GM21786 (cell line): ENCODE results near the gene SPIRE1.

Experiments
- ATAC-seq: cut with Tn5 transposase; IDR thresholded peaks from one replicate; pipeline ENCODE4 v1.9.1; 2021; ENCODE audit not compliant: unreplicated experiment

SPIRE1 gene

DNA sequence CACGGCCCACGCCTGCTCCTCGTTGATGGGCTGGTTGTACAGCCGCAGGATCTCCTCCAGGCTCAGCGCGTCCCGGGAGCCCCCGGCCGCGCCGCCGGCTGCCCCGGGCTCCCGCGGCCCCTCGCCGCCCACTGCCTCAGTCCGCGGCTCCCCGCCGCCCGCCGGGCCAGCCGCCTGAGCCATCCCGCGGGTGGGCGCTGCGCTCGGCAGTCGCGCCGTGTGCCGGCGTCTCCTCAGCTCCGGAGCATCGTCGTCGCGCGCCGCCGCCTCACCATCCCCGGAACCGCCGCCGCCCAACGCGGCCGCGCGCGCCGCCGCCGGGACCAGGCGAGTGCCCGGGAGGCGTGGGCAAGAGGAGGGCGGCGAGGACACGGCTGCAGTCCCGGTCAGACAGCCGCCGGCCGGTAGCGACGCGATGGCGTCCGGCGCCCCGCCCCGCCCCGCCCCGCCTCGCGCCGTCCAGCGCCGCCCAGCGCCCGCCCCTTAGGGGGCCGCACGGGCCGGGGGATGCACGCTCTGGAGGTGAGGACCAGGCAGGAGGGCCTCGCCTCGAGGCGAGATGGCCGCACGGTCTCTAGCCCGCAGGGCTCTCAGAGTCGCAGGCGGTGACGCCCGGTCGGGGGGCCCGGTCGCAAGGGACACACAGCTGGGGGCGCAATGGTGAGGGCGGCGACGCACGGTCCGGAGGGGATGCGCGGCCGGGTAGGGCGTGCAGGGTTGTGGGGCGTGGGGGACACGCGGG, at the start of gene SPIRE1:
Gene SPIRE1 (minus strand): TSS at position 424 of the 742 bp plus-strand sequence. CDS start 241 bp downstream, at position 183.
- peak; percentile 72 for ATAC-seq

DNA sequence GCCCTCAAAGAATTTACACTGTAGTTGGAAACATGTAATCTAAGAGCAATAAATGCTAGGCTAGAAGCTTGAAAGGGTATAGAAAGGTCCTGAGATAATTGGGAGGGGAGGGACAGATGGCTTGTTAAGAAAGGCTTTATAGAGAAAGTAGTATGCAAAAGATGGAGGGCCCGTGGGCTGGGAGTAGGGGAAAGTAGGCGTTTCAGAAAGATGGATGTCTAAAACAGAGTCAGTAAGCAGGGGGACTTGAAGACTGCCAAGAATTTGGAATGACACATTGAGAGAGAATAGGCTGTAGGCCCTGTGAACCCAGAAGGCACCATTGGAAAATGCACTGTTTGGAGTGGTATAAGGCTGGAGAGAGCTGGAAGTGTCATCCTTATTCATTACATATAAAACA, 45.8 kb upstream of the SPIRE1 start:
- no peak for ATAC-seq

DNA sequence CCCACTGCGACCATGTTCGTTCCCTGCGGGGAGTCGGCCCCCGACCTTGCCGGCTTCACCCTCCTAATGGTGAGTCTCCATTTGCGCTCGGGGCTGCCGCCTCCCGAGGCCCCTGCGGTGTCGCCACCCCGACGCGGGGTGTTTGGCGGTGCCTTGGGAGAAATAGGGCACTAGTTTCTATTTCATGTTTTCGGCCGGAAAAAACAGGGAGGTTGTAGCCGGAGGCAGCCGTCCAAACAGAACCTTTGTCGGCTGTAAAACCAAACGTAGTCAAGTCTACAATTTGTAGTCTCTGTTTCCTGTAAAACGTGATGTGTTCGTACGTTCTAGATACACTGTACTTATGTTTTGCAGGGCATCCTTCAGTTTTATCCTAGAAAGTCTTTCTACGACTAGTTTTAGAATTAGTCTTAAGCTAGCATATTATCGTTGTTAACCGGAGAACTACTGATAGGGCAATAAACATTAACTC, 45.2 kb upstream of the SPIRE1 start:
- no peak for ATAC-seq

DNA sequence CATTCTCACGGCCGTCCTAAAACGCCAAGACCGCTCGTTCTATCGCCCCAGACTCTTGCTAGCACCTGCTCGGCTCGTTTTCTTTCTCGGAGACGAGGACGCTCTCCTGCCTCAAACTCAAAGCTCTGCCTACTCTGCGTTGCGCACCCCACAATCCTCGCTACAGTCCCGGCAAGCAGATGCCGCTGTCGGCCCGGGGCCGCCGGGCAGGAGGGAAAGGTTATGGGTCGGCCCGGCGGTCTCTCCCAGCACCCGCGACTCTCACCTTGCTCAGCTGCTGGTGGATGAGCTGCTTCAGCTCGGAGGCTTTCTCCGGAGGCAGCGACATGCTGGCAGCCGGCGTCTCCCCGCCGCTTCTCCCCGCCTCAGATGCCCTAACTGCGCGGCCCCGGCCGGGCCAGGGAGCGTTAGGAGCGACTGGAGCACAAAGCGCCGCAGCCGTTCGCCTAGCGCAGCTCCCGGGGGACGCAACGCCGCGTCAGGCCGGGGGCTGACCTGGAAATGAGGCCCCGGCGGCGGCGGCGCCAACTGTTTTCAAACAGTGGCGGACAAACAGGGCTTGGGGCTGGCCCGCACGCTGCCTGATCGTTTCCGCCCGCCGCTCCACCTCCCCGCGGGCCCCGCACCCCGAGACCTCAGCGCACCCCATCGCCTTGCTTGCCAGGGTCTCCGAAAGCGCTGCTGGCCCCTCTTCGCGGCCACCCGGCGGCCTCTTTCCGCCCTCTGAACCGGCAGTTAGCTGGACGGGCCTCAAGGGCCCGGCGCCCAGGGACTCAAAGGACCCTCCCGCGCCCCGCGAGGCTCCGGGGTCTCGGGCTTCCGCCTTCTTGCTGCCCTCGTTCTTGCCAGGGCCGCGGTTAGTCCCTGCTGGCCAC, 44.6 kb upstream of the SPIRE1 start, which contains the start of the genes CEP76 and PSMG2:
Gene CEP76 (minus strand): TSS at position 503 of the 875 bp plus-strand sequence. CDS start 175 bp downstream, at position 328.
Gene PSMG2 (plus strand): TSS at position 822 of the 875 bp plus-strand sequence. CDS start 66 bp downstream, outside the sequence.
- ATAC-seq = peak; percentile 85

DNA sequence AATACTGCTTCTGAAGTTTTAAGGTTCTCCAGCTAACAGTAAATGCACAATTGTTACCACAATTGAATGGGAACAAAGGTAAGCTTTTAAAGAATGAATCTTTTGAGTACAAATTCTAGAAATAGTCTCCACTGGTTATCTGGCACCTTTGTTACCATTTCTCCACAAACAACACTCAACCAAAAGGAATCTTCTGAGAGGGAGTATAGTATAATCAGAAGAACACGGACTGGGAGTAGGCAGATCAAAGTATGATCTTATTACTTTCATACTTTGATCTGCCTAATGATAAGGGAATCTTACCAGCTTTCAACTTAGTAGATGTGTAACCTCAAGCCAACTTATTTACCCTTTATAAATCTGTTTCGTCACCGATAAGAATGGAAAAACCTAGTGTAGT, 43.3 kb upstream of the SPIRE1 start:
- ATAC-seq = no peak

DNA sequence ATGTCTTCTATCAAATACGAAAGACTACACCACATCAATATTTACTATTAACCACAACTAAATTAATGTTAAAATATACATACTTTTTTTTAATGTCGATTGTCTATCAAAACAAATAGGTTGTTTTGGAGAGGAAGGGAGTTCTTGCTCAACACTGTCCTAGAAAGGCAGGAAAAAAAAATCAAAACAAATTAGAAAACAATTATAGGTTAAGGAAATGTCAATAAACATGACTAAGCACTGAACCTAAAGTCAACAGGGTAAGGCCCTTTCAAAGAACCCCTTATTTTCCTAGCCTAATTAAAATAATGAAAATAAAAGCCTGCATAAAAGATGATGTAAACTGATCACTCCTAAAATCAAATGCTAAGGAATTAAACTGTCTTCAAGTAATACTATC, 41.8 kb upstream of the SPIRE1 start:
- ATAC-seq = no peak

DNA sequence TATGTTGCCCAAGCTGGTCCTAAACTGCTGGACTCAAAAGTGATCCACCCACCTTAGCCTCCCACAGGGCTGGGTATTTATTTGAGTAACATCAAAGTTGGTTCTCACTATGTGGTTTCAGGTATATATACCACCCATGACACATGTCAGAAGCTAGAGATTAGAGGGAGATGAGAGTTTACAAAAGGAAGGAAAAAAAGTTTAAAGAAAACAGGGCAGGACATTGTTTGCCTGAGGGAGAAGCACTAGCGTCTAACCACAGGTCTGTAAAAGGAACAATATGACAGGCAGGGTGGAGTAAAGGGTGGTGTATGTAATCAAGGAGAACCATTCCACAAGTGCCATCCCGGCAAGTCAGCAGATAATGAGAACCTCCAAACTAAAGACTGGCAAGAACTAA, 36.1 kb upstream of the SPIRE1 start:
- no peak for ATAC-seq

DNA sequence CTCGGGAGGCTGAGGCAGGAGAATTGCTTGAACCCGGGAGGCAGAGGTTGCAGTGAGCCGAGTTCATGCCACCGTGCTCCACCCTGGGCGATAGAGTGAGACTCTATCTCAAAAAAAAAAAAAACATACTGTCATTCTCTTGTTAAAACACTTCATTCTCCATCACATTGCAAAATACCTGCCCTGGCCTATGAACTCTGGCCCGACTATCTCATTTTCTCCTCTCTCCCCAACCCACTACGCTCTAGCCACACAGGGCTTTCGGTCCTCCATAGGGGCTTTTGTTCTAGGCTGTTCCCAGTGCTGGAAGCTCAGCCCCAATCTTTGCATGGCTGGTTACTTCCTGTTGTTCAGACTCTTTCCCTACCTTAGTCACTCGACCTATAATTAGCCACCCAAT, 34.3 kb upstream of the SPIRE1 start:
- ATAC-seq = no peak

DNA sequence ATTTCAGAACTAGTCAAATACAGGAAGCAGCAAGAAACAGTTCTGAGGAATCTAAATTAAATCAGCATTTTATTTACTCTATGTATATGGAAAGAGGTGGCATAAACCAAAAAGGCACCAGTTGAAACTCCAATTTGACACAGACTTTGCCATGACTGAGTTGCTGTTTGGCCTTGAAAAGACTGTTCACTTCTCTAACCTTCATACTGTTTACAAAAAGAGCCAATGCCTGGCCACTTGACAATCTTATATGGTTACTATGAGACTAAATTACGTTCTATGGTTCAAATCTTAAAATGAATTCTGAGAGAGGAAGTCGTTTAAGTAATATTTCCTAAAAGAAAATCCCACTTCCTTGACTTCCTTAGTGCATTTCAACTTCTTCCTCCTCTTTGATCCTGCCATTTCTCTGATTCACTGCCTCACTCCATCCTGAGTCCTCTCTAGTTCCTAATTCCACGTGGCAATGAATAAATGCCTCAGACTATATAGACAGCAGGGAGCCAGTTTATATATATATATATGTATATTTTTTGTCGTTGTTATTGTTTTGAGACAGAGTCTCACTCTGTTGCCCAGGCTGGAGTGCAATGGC, 31.4 kb upstream of the SPIRE1 start:
- no peak for ATAC-seq

DNA sequence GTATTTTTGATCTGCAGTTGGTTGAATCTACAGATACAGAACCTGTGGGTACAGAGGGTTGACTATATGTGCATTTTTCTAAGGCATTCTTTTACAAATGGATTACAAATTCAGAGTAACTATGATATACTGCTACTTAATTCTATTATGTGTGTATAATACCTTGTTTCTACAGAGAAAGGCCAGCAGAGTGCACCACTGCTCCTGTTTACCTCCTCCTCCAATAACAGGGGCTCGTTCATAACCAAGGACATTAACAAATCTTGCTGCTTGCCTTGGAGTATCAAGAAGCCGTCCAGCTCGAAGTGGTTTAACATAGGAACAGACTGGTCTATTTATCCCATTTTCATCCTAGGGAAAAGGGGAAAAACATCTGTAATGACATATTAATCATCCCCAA, 28.2 kb upstream of the SPIRE1 start:
- ATAC-seq = no peak

DNA sequence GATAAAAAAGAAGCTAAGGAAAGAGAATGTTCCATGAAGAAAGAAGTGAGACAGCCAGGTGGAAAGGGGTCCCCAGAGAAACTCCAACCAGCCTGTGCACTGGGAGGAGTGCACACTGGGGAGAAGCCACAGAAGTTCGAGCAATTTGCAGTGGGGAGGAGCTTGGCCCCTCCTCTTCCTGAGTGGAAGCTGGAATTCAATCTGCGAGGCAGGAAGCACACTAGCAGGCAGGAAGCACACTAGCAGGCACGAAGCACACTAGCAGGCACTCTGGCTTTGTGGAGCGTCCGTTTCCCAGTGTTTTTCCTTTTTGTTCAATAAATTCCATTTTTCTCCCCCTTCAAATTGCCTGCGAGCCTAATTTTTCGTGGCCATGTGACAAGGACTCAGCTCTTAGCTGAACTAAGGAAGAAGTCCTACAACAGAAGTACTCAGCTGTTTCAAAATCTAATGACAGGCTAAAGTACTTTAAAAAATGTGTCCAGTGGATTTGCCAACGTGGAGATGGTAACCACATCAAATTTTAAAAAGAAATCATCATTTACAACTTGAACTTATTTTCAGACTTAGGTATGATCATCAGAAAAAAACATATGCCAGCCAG, 21.4 kb upstream of the SPIRE1 start:
- no peak for ATAC-seq

DNA sequence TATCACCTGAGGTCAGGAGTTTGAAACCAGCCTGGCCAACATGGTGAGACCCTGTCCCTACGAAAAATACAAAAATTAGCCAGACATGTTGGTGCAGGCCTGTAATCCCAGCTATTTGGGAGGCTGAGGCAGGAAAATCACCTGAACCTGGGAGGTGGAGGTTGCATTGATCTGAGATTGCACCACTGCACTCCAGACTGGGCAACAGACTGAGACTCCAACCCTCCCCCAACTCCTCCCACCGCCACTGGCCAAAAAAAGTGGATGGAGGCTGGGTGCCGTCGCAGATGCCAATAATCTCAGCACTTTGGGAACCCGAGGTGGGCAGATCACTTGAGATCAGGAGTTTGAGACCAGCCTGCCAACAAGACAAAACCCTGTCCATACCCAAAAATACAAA, 10.1 kb upstream of the SPIRE1 start:
- no peak for ATAC-seq

DNA sequence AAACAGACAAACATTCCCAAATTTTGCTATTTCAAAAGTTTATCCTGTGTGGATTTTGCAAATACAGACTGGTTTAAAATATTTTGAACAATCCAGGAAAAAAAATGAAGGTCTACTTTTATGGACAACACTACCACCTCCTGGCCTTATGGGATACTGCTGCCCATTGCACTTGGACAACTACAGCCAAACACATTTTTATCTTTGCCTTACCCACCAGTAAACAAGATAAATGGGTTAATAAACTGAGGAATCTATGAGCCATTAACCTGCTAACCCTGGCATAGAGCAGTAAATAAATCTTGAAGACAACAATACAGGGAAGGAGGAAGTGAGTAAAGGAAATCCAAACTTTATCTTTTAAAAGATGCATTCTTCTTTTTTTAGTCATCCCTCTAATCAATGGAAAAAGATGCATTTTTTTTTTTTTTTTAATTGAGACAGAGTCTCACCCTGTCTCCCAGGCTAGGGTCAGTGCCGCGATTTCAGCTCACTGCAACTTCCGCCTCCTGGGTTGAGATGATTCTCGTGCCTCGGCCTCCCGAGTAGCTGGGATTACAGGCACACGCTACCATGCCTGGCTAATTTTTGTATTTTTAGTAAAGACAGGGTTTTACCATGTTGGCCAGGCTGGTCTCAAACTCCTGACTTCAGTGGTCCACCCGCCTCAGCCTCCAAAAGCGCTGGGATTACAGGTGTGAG, 2.1 kb upstream of the SPIRE1 start:
- no peak for ATAC-seq

DNA sequence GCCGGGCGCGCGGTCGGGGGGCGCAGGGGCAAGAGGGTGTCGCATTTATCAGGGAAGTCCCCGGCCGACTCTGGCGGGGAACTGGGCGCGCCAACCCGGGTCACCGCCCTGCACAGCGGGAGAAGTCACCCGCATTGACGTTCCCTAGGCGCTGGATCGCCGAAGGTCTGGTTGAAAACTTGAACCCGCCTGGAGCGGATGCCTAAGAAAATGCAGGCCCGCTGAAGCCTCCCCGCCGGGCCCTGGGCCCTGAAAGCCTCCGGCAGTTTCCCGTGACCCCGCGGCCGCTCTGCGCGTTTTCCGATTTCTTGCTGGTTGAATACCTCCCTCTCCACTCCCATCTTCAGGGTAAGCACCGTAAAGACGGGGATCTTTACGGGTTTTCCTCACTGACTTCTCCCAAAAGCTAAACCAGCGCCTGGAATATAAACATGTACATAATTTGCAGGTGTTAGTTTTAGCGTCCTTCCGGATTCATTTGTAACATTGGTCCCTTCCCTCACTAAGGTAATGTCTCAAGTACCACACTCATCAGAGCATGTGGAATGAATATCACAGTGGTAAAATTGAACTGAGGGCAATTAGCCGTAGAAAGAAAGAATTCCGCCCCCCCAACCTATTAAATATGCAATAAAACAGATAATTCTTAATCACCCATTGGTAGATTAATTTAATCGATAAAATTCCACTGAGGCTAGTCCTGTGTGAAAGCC, 675 bp upstream of the SPIRE1 start:
- peak; percentile 16 for ATAC-seq

DNA sequence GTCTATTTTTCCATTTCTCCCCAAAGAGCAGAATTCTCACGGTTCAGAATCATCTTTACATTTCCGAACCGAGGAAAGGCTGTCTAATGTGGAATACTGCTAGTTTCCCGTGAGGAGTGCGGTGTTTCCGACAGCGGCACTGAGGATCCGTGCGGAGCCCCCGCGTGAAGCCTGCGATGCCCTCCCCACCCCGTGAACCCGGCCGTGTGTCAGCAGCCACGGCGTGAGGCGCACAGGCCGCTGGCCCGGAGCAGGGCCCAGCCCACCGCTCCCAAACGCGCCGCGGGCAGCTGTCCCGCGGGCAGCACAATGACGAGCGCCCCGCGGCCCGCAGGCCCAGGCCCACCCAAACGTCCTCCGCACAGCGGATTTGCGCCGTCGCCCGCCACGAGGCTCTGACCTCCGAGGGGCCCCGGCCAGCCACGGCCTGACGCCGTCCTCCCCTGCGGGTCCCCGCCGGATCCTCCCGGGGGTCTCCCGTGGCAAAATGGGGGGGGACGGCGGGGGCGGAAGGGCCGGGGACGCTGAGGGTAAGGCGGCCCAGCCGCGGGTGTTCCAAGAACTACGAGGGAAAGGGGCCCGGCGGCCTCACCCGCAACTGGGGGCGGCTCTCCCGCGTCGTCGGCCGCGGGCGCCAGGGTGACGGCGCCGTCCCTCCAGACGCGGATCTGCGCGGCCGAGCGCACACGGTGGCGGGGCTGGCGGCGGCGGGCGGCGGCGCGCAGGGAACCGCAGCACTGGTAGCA, 796 bp downstream of the SPIRE1 start:
- ATAC-seq = peak; percentile 25

DNA sequence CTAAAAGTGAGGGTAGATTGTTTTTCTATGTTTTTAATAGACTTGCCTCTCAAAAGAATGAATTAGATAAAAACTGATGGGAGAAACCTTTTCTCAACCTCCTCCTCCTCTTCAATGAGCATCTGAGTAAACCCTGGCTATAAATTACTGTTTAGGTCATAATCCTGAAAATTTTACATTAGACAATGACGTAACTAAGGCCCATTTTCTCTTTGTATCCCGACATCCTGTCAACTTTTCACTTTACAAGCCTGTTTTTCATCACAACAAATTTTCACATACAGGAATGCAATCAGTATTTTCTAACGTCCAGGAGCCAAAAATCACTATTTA, 1.3 kb downstream of the SPIRE1 start:
- ATAC-seq = no peak

DNA sequence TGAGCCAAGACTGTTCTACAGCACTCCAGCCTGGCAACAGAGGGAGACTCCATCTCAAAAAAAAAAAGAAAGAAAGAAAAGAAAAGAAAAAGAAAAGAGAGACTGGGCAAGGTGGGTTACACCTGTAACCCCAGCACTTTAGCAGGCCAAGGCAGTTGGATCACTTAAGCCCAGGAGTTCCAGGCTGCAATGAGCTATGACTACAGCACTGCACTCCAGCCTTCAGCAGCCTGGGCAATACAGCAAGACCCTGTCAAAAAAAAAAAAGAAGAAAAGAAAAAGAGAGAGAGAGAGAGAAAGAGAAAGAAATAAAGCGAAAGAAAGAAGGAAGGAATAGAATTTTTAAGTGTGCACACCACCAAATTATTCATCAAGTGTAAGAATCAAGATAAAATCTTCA, 2.9 kb downstream of the SPIRE1 start:
- ATAC-seq = no peak

DNA sequence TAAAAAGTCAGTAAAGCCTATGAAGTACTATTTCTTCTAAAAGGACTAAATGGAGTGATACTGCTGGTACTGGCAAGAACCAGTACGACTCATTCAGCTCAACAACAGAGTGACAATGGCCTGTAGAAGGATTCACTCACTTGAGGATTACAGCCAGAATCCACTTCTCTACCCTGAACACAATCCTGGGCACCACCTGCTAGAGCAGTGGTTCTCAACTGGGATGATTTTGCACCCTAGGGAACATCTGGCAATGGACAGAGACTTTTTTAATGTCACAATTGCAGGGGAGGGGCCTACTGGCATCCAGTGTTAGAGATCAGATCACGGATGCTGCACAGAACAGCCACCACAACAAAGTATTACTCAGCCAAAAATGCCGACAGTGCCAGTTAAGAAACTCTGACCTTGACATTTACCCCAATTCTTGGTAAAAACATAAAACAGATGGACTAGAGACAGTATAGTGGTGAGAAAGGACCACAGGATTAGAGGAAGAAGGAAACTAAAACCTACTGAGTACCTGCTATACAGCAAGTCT, 5.0 kb downstream of the SPIRE1 start:
- no peak for ATAC-seq

DNA sequence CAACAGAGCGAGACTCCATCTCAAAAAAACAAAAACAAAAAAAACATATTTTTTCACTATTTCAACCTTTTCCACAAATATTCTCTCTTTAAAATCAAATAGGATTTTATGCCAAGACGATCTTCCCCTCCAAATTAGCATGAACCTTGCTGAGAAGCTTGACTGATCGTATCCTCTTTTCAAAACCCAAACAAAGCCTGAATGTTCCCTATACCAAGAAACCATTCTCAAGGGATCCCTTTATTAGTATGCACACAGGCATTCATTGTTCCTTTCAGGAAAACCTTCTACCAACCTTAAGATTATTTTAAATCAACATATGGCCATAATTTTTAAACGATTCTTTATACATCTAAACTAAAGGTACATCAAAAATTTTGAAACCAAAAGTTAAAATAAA, 6.3 kb downstream of the SPIRE1 start:
- ATAC-seq = no peak
